ENCODE data around the gene ZNF789. TPM values are rescaled to one million over a fixed set of nuclear protein-coding genes. Genes with fewer than 3 reads are reported as not detected.

The ZNF789 gene
- total and polyA plus RNA-seq, 2 donors (not counting 3 experiments of a cell fraction or from before 2014, with no cell fraction given) = 11.6 to 21.6 TPM

GRCh38 chr7:99459087-99459486 lies 13.6 kb upstream of the ZNF789 start:
- POLR2A ChIA-PET = no interaction called here
- no TSS peak for BruUV-seq (replicated peaks)
- peak; percentile 17 for DNase-seq (ENCODE audit: low read depth, low spot score)

More at GRCh38 chr7:99459087-99459486, 13.6 kb upstream of the ZNF789 start:
- Histone ChIP-seq H3K27ac (ENCODE audit: insufficient read depth, low read depth, low read length) (no peak overlapping the region), H3K4me2 (ENCODE audit: insufficient read depth, low read length) (no peak overlapping the region), H3K9me3 (replicated peaks; ENCODE audit: control insufficient read depth, insufficient read depth, low read length) (no peaks in the 10 kb centered on the region), H3K9ac (replicated peaks; ENCODE audit: extremely low read depth, insufficient read depth, low read length) (no peak overlapping the region), H3K27me3 (ENCODE audit: control insufficient read depth in 2 of 2, insufficient read depth in 2 of 2, low read length in 2 of 2) (no peaks in the 10 kb centered on the region), H3K4me1 (ENCODE audit: control insufficient read depth, extremely low read depth, insufficient read depth, low read length) (no peaks in the 10 kb centered on the region), H3K4me3 (replicated peaks in 1 of 3; ENCODE audit: insufficient read depth in 1 of 3, low read depth in 1 of 3, low read length in 3 of 3) (no peak overlapping the region), H3K79me2 (ENCODE audit: control insufficient read depth, insufficient read depth, low read length) (peaks cover 57% of the 10 kb centered on the region), H2AFZ (ENCODE audit: low read depth, low read length) (no peak overlapping the region), H3K9me1 (replicated peaks; ENCODE audit: control insufficient read depth, extremely low read depth, insufficient read depth, low read length) (no peaks in the 10 kb centered on the region), H3K36me3 (ENCODE audit: control insufficient read depth in 2 of 2, extremely low read depth in 1 of 2, insufficient read depth in 2 of 2, low read length in 2 of 2) (peaks cover 3 to 42% of the 10 kb centered on the region in 2 experiments), H4K20me1 (replicated peaks; ENCODE audit: control insufficient read depth, extremely low read depth, insufficient read depth, low read length) (no peaks in the 10 kb centered on the region)
- CTCF ChIA-PET = interaction anchor here (0.6 to 2.3 kb wide), 2 partner anchors 152 to 157 kb away, joined by 3 to 8 read pairs; partner anchors contain the start of gene ZSCAN25
- dilution Hi-C loops (cut with MboI; ENCODE audit: extremely low pct_ligation_motif_present, low sequenced_read_pairs) (no loop called here), intact Hi-C loops (cut with micrococcal nuclease) (no loop called here)
- TF ChIP-seq MAX (IDR thresholded peaks at IDR 0.05; ENCODE audit: insufficient read depth, insufficient read length) (no peak), GATA2 (IDR thresholded peaks at IDR 0.05; ENCODE audit: insufficient read depth, insufficient read length, low read depth, low read length) (no peak), POLR2A (IDR thresholded peaks at IDR 0.05; ENCODE audit: low read depth, low read length) (no peak), EZH2 (IDR thresholded peaks at IDR 0.05; ENCODE audit: borderline replicate concordance, low read depth, low read length, severe bottlenecking) (no peak), MYC (IDR thresholded peaks at IDR 0.05; ENCODE audit: low read depth, low read length) (no peak), POLR2AphosphoS5 (IDR thresholded peaks at IDR 0.05; ENCODE audit: insufficient read depth, low read depth, low read length) (peak; percentile 5), FOS (IDR thresholded peaks at IDR 0.05; ENCODE audit: borderline replicate concordance, insufficient read depth, low read length) (no peak)
- TF ChIP-seq, protein P1, sequence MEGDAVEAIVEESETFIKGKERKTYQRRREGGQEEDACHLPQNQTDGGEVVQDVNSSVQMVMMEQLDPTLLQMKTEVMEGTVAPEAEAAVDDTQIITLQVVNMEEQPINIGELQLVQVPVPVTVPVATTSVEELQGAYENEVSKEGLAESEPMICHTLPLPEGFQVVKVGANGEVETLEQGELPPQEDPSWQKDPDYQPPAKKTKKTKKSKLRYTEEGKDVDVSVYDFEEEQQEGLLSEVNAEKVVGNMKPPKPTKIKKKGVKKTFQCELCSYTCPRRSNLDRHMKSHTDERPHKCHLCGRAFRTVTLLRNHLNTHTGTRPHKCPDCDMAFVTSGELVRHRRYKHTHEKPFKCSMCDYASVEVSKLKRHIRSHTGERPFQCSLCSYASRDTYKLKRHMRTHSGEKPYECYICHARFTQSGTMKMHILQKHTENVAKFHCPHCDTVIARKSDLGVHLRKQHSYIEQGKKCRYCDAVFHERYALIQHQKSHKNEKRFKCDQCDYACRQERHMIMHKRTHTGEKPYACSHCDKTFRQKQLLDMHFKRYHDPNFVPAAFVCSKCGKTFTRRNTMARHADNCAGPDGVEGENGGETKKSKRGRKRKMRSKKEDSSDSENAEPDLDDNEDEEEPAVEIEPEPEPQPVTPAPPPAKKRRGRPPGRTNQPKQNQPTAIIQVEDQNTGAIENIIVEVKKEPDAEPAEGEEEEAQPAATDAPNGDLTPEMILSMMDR (IDR thresholded peaks at IDR 0.05; ENCODE audit: extremely low read depth in 1 of 2, insufficient read depth in 1 of 2, low read depth in 1 of 2, low read length in 2 of 2) = peak; percentile 25 to 27
- FAIRE-seq = peak; percentile 40
